Stimulated activated CD8-positive, alpha-beta memory T cell treated with anti-CD3 and anti-CD28 coated beads, Interleukin-4, amount 100 ng/mL, for 4 hours (primary cell): ENCODE data around the gene DLG1.

Experiments
- DNase-seq, 2 donors: peaks; one replicate each; pipeline ENCODE4 v3.0.0-alpha.2; 2020; ENCODE audit warnings: low read depth in 2 of 2, low spot score in 1 of 2

Gene DLG1

DNA sequence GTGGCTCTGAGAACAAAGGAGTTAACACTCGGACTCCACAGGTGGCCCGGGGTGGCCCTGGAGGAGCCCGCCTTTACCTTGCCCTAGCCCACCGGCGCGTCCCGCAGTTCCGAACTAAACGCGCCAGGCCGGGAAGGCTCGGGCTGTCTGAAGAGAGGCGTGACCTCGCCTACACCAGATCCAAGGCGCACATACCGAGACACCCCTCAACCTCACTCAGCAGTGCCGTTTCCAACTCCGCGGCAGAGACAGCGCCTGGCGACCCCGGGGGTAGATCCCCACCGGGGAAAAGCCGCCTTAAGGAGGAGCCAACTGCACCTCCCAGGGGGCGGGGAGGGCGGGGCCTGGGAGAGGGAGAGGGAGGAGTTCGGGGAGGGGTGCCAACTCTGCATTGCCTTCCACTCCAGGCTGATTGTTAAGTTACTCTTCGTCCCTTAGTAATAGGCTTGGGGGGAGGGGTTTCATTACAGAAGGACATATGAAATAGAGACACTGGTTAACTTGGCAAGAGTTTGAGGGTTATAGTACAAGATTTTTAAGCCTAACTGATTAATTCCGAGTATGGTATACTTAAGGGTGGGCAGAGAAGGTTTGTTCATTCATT, at the start of gene DLG1:
DLG1 (minus strand) TSS at position 272 of the 604 bp plus-strand sequence. CDS start 1,408 bp downstream, outside the sequence.
- peak; percentile 70 to 72 for DNase-seq

DNA sequence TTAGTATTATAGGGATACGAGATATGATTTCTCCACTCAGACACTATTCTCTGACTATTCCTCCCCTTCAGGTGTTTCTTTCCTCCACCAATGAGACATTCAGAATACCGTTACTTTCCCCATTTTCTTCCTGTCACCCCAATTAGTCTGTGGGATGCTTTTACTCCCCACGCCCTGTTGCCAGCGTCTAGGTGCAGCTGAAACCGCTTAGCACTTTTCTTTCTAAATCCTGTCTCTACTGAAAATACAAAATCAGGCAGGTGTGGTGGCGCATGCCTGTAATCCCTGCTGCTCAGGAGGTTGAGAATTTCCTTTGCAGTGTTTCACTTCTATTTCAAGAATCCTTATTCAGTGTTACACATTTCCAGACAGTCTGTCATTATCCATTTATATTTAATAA, 49.6 kb upstream of the DLG1 start:
- no peak for DNase-seq

DNA sequence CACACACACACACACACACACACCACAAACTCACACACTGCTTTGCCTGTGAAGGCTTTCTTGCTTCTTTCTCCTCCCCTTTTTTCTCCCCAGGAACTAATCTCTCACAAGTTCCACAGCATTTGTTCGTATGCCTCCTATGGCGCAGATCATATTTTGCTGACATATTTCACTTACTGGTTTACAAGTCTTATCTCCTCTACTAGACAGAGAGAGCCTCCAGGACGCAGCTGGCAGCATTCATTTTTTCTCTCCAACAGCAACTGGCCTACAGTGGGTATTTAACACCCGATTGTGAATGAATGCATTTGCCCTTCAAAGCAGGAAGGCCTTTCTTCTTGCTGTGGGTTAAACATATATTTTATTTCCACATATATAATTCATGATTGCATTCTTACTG, 47.0 kb upstream of the DLG1 start:
- no peak for DNase-seq

DNA sequence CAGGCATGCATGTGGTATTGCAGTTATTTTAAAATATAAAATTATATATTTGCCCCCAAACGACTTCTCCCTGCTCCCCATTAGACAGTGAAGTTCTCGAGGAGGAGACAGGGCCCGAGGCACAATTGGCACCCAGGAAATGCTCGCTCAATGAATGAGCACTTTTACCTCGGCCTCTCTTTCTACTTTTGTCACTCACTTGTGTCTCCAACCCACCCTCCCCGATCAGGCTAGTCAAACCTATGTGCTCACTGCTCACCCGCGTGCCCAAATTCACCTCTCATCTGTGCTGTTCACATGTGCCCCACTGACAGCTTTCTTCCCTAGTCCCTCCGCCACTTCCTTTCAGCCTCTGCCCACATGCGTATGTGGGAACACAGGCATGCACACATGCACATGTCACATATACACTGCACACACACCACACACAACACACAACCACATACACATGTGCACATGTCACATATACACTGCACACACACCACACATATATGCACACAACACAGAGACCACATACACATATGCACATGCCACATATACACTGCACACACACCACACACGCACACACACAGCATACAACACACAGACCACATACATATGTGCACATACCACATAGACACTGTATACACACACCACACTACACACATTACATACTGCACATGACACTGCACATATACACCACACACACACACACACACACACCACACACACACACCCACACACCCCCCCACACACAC, 46.3 kb upstream of the DLG1 start:
- no peak for DNase-seq

DNA sequence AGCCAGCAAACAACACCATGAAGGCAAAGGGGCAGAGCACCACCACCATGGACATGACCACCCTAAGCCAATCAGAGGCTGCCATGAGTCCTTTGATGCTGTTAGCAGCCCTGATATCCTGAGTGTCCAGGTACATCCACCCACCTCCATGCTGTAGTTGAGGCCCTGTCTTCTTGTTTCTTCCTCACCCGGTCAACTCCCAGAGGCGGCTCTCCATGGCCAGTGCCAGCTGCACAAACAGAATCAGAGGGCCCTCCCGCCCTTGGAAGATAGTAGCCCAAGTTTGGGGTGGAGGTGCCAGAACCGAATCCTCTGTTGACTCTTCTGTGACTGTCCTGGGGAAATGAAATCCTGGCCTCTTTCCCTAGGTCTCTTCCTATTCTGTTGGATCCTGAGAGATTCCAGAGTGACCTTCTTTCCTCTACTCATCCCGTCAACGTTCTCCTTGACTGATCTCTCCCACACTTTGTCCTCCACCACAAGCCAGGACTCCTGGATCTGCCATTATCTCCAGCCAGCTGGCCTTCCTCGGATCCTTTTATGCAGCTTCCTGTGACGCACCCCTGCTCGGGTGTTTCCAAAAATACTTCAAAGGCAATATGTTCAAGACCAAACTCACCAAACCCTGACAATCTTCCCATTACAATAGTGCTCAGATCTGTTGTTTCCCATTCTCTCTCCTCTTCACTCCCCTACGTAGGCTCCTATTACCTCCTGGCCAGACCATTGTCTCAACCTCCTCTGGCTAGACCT, 45.4 kb upstream of the DLG1 start:
- DNase-seq = no peak

DNA sequence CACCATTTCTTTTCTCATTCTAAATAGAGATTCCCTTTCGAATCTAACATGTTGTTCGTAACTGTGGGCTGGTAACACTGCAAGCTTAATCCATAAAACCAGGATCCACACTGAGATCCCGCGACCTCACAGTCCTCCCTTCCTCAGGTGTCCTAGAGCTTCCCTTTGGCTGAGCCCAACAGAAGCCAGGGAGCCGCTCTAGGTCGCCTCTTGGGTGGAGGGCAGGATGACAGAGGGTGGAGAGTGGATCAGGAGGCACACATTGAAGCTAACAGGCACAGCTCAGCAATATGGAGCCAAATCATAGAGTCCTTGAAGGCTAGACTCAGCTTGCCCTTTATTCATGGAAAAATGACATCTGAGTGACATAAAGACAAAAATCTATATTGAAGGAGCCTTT, 44.7 kb upstream of the DLG1 start:
- DNase-seq = no peak

DNA sequence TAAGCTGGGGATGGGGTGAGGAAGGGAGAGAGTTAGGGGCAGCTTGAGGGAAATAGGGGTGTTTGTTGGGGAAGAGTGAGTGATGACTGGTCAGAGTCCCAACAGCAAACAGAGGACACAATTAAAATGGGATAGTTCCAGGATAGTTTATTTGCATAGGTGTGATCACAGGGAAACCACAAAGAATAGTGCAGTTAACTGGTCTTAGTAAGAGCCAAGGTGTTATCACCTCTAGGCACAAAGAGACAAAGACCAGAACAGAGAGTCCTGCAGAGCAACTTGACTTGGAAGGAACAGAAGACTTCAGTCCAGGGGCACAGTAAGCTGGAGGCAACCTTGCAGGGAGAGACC, 42.1 kb upstream of the DLG1 start:
- no peak for DNase-seq

DNA sequence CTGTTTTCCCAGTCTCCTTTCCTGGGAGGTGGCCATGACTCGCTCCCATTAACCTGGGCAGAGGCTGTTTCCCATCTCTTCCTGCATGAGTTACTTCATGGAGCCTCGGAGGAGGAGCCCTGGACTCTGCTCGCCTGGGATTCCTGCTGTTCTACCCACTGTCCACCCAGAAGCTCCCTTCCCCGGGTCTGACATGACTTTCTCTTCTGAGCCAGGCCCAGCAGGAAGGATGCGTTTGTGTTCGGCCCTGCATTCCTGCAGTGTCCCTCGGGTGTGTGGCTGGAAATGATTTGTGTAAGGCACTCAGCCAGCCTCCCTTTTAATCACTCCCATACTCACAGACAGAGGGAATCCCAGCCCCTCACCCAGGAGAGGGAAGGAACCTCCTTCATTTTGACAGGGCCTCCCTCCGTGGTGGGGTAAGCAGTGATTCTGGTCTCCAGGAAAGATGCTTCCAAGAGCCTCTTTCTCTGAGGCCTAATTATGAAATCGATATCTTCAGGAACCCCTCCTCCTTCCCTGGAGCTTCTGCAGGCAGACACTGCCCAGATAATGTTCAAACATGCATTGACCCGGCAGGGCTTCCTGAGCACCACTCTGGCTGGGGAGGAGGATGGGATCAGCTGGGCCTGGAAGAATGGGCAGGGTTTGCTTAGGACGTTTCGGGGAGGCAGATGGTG, 41.6 kb upstream of the DLG1 start:
- no peak for DNase-seq

DNA sequence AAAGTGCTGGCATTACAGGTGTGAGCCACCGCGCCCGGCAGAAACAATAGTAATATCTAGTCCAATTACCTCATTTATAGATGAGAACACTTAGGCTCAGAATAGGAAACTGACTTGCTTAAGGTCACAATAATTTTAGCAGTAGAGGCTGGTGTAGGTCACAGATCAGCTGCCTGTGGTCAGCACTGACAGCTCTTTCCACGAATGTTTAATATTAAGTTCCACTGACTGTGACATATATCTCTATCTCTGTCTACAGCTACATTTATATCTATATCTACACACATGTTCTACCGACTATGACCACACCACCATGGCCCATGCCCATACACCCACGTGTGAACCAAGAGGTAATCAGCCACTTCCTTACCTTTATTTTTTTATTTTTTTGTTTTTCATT, 40.2 kb upstream of the DLG1 start:
- no peak for DNase-seq

DNA sequence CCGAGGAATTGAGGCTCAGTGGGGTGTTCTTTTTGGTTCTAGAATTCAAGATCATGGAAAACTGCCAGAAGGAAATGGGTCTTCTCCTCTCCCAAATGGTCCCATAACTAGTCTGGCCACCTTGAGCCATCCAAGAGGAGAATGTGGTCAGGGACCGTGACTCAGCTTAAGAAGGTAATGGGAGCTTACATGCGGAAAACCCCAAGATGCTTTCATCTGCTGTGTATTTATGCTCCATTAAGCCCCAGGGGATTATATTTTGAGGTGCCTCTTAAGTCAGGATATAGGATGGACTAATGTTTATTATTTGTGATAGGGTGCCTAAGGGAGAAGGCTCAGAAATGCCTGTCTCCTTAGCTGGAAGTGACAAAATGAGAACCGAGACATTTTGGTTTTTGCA, 39.2 kb upstream of the DLG1 start:
- DNase-seq = no peak

DNA sequence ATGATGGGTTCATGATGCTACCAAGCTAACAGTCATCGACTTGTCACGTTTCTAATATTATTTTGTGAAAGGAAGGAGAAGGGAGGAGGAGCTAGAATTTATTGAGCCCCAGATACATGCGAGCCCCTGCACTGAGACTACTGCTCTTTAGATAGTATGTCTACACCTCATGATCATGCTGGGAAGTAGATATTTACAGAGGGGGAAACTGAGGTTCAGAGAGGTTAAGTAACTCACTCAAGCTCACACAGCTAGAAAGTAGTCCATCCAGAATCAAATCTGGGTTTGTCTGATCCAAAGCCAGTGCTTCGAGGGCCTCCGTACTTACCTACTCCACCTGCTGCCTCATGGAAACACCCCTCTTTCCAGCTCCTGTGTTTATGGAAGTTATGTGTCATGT, 38.8 kb upstream of the DLG1 start:
- DNase-seq = no peak

DNA sequence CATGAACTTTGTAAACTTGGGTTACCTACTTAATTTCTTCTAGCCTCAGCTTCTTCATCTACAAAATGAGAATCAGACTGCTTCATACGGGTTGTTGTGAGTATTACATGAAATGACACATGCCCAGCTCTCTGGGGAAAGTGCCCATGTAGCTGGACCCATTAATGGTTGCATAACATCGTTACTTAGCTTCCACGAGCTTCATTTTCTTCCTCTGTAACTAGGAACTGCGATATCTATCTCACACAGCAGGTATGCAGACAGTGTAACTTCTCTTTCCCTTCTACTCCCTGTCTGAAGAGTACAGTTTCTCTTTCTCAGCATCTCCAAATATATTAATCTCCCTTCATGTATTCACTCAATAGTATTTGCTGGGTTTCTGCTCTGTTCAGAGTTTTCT, 37.9 kb upstream of the DLG1 start:
- DNase-seq = no peak

DNA sequence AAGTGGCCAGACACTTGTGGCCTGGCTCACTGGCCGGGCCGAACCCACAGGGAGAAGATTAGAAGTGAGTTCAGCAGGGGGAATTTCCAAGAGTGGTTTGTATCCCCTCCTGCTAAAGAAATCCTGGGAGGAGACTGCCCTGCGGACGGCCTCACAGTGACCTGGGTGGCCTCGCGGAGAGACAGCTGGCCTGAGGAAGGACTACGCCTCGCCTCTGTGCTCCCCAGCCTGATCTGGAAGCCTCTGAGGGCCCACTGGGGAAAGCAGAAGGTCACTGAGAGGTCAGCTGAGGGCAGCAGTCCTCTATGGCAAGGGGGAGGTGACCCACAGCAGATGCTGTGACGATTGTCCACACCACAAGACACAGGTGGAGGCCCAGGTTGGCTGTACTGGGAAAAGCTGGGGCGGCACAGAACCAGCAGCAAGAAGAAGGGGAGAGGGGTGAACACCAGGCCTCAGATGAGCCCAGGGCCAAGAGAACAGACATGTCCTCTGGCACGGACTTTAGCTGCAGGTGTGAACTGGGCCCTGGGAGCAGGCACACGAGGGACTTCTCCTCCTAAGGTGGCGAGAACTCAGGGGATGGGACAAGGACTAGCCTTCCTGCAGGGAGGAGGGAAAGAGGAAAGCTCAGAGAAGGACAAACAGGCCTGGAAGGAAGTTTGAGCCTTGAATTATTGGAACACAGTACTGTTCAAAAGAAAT, 37.2 kb upstream of the DLG1 start:
- DNase-seq = no peak

DNA sequence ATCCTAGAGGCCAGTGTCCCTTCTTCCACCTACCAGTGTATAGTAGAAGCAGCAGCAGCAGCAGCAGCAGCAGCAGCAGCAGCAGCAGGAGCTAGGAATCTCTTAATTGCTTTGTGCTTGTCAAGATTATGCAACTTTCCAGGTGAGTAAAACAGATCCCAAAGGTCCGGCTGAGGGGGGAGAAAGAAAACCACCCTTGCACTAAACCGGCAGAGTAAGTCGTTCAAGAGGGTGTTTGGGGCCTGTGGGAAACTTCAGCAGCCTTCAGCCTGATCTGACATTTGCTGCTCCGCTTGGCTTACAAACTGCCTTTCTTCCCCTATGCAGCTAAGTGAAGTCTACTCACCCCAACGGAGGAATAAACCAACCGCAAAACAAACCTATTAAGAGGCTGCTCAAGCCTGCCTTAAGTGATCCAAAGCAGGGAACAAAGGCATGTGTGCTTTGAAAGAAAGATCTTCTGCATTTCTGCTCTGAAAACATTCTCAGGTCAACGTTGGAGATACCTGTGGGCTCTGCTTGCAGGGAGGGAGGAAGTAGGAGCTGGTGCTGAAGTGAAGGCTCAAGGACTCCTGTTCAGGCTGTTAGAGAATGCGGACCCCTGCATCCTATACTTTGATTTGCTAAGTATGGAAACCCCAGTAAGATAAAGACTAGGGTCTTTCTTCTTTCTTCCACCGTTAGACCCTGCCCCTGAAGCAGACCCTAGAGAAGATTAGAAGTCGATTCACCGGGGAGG, 35.7 kb upstream of the DLG1 start:
- no peak for DNase-seq

DNA sequence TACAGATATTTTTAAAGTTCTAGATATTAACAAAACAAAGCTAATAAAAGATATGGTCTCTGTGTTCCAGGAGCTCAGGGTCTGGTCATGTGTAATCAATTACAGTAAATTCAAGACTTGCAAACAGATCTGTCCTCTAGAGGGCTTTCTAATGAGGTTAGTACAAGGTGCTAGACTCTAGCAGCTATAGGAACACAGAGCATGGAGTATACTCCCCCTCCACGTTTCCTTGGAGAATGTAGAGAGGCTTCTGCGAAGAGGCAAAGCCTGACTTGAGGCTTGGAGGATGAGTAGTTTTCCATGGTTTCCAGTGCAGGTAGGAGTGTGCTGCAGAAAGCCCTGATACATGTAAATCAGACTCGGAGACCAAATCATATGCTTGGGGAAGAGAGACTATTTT, 32.7 kb upstream of the DLG1 start:
- DNase-seq = no peak

DNA sequence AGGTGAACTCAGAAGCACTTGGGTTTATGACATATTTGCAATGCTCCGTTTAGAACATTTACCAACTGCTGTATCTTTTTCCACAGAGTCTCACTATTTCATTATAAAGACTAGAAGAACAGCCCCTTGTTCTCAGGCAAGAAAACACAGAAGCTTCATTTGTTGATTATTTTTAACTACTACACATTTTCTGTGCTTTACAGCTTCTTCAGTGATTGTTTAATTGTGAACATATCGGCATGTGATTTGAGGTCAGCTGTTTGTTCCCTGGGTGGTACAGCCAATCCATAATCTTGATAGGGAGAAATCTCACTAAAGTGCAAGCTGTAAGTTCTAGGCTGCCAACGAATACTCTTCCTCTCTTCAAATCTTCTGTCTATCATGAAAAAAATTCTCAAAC, 31.0 kb upstream of the DLG1 start:
- no peak for DNase-seq

DNA sequence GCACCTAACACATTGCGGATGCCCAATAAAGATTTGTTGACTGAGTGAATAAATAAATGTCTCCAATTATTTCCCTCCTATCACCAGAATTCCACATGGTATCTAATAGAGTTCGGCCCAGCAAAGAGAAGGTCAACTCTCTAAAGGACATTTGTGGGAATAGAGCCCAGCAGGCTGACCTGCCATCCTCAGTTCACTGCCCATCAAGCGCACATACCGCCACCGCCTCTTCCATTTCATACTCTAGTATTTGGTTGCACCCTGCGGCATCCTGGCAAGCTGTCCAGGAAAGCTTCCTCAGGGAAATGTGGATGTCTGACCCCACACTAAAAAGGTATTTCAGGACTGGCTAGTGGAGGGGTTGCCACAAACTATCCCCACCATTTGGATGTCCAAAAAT, 29.8 kb upstream of the DLG1 start:
- DNase-seq = no peak

DNA sequence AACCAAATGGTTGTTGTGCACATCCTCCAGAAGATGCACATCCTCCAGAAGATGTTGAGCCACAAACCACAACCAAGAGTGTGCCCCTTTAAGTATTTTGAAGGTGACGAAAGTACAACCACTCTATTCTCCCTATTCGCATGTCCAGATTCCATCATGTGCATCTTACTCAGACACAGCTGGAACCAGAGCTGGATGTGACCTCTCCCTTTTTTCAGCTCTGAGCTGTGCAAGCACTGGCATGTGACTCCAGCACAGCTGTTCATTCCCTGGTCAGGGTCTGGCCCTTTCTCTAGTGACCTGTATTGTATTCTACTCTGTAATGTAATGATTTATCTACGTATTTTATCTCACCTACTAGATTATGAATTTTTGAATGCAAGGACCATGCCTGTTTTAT, 29.3 kb upstream of the DLG1 start:
- no peak for DNase-seq

DNA sequence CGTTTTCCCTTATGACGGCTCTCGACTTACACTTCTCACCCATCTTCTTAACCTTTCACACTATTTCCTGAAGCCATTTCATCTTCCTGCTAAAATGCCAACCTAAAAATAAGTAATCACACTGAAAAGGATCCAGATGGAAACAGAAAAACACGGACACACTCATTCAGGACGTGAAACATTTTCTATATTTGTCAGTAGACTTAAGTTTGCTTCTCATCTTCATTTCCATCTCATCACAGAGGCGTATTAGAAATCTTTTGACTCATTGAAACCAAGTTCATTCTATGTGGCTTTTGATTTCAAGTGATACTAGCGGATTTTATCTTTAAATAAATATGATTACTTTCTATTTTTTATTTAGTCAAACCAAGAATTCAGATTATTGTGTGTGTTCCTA, 27.4 kb upstream of the DLG1 start:
- DNase-seq = no peak

DNA sequence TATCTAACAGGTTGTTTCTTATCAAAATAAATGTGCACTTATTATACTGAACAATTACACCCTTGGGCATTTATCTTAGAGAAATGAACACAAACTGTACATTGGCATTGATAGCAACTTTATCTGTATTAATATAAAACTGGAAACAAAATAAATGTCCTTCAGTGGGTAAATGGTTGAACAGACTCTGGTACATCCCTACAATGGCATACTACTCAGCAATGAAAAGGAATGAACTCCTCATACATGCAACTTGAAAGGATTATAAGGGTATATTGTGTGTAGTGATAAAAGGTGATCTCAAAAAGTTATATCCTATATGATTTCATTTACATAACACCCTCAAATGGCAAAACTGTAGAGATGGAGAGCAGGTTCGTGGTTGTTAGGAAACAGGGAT, 23.7 kb upstream of the DLG1 start:
- DNase-seq = no peak

DNA sequence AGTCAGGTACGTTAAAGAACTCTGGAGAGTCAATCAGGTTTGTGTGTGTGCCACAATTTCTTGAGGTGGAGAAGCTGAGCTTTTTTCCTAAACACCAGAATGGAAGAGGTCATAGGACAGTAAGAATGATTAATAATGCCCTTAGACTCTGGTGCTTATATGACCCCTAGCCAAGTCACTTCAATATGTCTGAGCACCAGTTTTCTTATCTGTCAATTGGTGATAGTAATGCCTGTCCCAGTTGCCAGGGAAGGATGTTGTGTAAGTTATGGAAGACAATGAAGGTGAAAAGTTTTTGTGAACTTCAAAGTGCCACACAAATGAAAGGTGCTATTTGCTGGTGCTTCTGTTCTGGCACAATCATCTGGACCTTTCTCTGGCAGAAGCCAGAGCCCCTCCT, 22.2 kb upstream of the DLG1 start:
- DNase-seq = no peak
